Neural cell (in vitro differentiated cells): ENCODE data around the gene ADD1. TPM values are rescaled to one million over a fixed set of nuclear protein-coding genes. Genes with fewer than 3 reads are reported as not detected.

Experiments used
- H2AFZ ChIP-seq: fragments of 200-600, 300-800 bp; sonication (generic), shearing (Covaris generic); 2 replicates; pipeline ENCODE4 v1.6.0; 2014; ENCODE audit warnings: low read depth, mild to moderate bottlenecking, antibody characterized with exemption, low read length, moderate library complexity
- H3F3A ChIP-seq: fragments of 200-600 bp; shearing (Covaris generic); 2 replicates; pipeline ENCODE4 v1.6.1; 2016; ENCODE audit warnings: mild to moderate bottlenecking, moderate library complexity, mixed read lengths, antibody characterized with exemption, low read length; ENCODE audit not compliant: insufficient read depth, poor library complexity, severe bottlenecking
- H3K27ac ChIP-seq: fragments of 200-600, 300-800 bp; sonication (generic), shearing (Covaris generic); 2 replicates; pipeline ENCODE4 v1.5.1; 2014; ENCODE audit warnings: mild to moderate bottlenecking, low read length, moderate library complexity
- H3K27me3 ChIP-seq: fragments of 300-800, 200-600 bp; sonication (generic), shearing (Covaris generic); 2 replicates; pipeline ENCODE4 v1.6.0; 2014; ENCODE audit warnings: mild to moderate bottlenecking, low read depth, low read length, moderate library complexity; ENCODE audit not compliant: insufficient read depth
- H3K36me3 ChIP-seq: fragments of 300-800, 200-600 bp; sonication (generic), shearing (Covaris generic); 2 replicates; pipeline ENCODE4 v1.5.1; 2014; ENCODE audit warnings: mild to moderate bottlenecking, antibody characterized with exemption, low read length, moderate library complexity; ENCODE audit not compliant: insufficient read depth
- H3K4me2 ChIP-seq: fragments of 300-800, 200-600 bp; sonication (generic), shearing (Covaris generic); 2 replicates; pipeline ENCODE4 v1.6.0; 2014; ENCODE audit warnings: mild to moderate bottlenecking, low read length
- H3K4me3 ChIP-seq: fragments of 300-800, 200-600 bp; sonication (generic), shearing (Covaris generic); 2 replicates; pipeline ENCODE4 v1.5.1; 2014; ENCODE audit warnings: mild to moderate bottlenecking, low read length, moderate library complexity
- H3K79me2 ChIP-seq: fragments of 200-600 bp; shearing (Covaris generic); replicated peaks from 2 replicates; pipeline ENCODE4 v1.6.0; 2014; ENCODE audit warnings: mild to moderate bottlenecking, low read length, moderate library complexity; ENCODE audit not compliant: insufficient read depth
- H3K9ac ChIP-seq: fragments of 300-800, 200-600 bp; sonication (generic), shearing (Covaris generic); 2 replicates; pipeline ENCODE4 v1.6.1; 2016; ENCODE audit warnings: mild to moderate bottlenecking, low read length, mixed read lengths
- H3K9me2 ChIP-seq: fragments of 200-600 bp; shearing (Covaris generic); 2 replicates; pipeline ENCODE4 v1.6.1; 2016; ENCODE audit warnings: mild to moderate bottlenecking, low read length, mixed read lengths; ENCODE audit not compliant: insufficient read depth
- H3K9me3 ChIP-seq: fragments of 200-600, 300-800 bp; sonication (generic), shearing (Covaris generic); 2 replicates; pipeline ENCODE4 v1.6.1; 2016; ENCODE audit warnings: mild to moderate bottlenecking, mixed run types, low read length, moderate library complexity, mixed read lengths
- H4K20me1 ChIP-seq: fragments of 200-600 bp; shearing (Covaris generic); 2 replicates; pipeline ENCODE4 v1.6.1; 2016; ENCODE audit warnings: mild to moderate bottlenecking, mixed run types; ENCODE audit not compliant: insufficient read depth
- EP300 ChIP-seq: fragments of 450-650 bp; conservative IDR thresholded peaks from 2 replicates; pipeline ENCODE4 v1.6.1; 2014; ENCODE audit warnings: antibody characterized with exemption, mild to moderate bottlenecking, moderate library complexity; ENCODE audit not compliant: poor library complexity, severe bottlenecking
- EZH2 ChIP-seq: fragments of 200-600, 300-800 bp; shearing (Covaris generic), sonication (generic); IDR thresholded peaks from 2 replicates; pipeline ENCODE4 v1.6.1; 2014; ENCODE audit warnings: antibody characterized with exemption, low read length, borderline replicate concordance, mild to moderate bottlenecking; ENCODE audit not compliant: insufficient read depth, poor library complexity, severe bottlenecking
- MXI1 ChIP-seq: fragments of 450-650 bp; conservative IDR thresholded peaks from 2 replicates; pipeline ENCODE4 v1.6.1; 2014; ENCODE audit warnings: antibody characterized with exemption, mild to moderate bottlenecking; ENCODE audit not compliant: poor library complexity, severe bottlenecking
- POLR2AphosphoS5 ChIP-seq: IDR thresholded peaks from 2 replicates; pipeline ENCODE4 v1.6.1; 2012
- RAD21 ChIP-seq: fragments of 450-650 bp; conservative IDR thresholded peaks from 2 replicates; pipeline ENCODE4 v1.6.1; 2014; ENCODE audit warnings: antibody characterized with exemption, mild to moderate bottlenecking, moderate library complexity
- SMC3 ChIP-seq: fragments of 450-650 bp; conservative IDR thresholded peaks from 2 replicates; pipeline ENCODE4 v1.6.1; 2014; ENCODE audit warnings: antibody characterized with exemption, mild to moderate bottlenecking, moderate library complexity; ENCODE audit not compliant: poor library complexity
- TAF1 ChIP-seq: IDR thresholded peaks from 2 replicates; pipeline ENCODE4 v1.6.1; 2012; ENCODE audit warnings: low read depth
- polyA plus RNA-seq: library from polyadenylated mRNA; depleted of rRNA; stranded (reverse); fragments of >200 nt; gene quantifications from 2 replicates; pipeline ENCODE4 v1.2.3, GENCODE V29; 2014
- TF ChIP-seq, protein P1 (sequence below): fragments of 450-650 bp; IDR thresholded peaks from 2 replicates; pipeline ENCODE4 v1.5.1; 2014; ENCODE audit warnings: antibody characterized with exemption, mild to moderate bottlenecking, moderate library complexity; ENCODE audit not compliant: poor library complexity, severe bottlenecking
- TF ChIP-seq, protein P2 (sequence below): IDR thresholded peaks from 2 replicates; pipeline ENCODE4 v1.6.1; 2012; ENCODE audit warnings: borderline replicate concordance

Gene ADD1
- polyA plus RNA-seq, 1 donor from 2014 or later = 190 TPM

DNA sequence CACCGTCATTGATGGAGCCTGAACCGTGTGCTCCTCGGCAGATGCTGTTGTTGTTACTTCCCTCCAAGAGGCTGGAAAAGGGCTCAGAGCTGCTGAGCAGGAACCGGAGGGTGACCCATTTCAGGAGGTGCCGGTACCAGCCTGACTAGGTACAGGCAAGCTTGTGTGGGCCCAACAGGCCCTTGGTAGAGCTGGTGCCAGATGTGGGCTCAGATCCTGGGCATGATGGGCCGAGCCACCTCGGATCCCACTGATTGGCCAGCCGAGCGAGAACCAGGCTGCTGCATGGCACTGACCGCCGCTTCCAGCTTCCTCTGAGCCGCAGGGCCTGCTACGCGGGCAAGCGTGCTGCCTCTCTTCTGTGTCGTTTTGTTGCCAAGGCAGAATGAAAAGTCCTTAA, 85.8 kb downstream of the ADD1 start:
- H3K27ac ChIP-seq = no peak overlapping the region
- H2AFZ ChIP-seq = no peak overlapping the region
- H3K9ac ChIP-seq = no peak overlapping the region
- no peaks in the 10 kb centered on the region for H3K36me3 ChIP-seq
- no peaks in the 10 kb centered on the region for H3K9me3 ChIP-seq
- no peak for TF ChIP-seq SMC3
- TF ChIP-seq RAD21 = no peak
- TF ChIP-seq EZH2 = no peak
- TF ChIP-seq, protein P1, sequence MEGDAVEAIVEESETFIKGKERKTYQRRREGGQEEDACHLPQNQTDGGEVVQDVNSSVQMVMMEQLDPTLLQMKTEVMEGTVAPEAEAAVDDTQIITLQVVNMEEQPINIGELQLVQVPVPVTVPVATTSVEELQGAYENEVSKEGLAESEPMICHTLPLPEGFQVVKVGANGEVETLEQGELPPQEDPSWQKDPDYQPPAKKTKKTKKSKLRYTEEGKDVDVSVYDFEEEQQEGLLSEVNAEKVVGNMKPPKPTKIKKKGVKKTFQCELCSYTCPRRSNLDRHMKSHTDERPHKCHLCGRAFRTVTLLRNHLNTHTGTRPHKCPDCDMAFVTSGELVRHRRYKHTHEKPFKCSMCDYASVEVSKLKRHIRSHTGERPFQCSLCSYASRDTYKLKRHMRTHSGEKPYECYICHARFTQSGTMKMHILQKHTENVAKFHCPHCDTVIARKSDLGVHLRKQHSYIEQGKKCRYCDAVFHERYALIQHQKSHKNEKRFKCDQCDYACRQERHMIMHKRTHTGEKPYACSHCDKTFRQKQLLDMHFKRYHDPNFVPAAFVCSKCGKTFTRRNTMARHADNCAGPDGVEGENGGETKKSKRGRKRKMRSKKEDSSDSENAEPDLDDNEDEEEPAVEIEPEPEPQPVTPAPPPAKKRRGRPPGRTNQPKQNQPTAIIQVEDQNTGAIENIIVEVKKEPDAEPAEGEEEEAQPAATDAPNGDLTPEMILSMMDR = no peak
- TF ChIP-seq POLR2AphosphoS5 = no peak
- TF ChIP-seq, protein P2, sequence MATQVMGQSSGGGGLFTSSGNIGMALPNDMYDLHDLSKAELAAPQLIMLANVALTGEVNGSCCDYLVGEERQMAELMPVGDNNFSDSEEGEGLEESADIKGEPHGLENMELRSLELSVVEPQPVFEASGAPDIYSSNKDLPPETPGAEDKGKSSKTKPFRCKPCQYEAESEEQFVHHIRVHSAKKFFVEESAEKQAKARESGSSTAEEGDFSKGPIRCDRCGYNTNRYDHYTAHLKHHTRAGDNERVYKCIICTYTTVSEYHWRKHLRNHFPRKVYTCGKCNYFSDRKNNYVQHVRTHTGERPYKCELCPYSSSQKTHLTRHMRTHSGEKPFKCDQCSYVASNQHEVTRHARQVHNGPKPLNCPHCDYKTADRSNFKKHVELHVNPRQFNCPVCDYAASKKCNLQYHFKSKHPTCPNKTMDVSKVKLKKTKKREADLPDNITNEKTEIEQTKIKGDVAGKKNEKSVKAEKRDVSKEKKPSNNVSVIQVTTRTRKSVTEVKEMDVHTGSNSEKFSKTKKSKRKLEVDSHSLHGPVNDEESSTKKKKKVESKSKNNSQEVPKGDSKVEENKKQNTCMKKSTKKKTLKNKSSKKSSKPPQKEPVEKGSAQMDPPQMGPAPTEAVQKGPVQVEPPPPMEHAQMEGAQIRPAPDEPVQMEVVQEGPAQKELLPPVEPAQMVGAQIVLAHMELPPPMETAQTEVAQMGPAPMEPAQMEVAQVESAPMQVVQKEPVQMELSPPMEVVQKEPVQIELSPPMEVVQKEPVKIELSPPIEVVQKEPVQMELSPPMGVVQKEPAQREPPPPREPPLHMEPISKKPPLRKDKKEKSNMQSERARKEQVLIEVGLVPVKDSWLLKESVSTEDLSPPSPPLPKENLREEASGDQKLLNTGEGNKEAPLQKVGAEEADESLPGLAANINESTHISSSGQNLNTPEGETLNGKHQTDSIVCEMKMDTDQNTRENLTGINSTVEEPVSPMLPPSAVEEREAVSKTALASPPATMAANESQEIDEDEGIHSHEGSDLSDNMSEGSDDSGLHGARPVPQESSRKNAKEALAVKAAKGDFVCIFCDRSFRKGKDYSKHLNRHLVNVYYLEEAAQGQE = no peak
- no peak for TF ChIP-seq EP300
- no peak for TF ChIP-seq MXI1
- no peak for TF ChIP-seq TAF1
- no peak overlapping the region for H3K4me3 ChIP-seq
- no peak overlapping the region for H3K4me2 ChIP-seq
- H3K9me2 ChIP-seq = no peaks in the 10 kb centered on the region
- no peaks in the 10 kb centered on the region for H4K20me1 ChIP-seq
- H3K79me2 ChIP-seq = peaks cover 2% of the 10 kb centered on the region
- H3F3A ChIP-seq = no peaks in the 10 kb centered on the region
- no peaks in the 10 kb centered on the region for H3K27me3 ChIP-seq

DNA sequence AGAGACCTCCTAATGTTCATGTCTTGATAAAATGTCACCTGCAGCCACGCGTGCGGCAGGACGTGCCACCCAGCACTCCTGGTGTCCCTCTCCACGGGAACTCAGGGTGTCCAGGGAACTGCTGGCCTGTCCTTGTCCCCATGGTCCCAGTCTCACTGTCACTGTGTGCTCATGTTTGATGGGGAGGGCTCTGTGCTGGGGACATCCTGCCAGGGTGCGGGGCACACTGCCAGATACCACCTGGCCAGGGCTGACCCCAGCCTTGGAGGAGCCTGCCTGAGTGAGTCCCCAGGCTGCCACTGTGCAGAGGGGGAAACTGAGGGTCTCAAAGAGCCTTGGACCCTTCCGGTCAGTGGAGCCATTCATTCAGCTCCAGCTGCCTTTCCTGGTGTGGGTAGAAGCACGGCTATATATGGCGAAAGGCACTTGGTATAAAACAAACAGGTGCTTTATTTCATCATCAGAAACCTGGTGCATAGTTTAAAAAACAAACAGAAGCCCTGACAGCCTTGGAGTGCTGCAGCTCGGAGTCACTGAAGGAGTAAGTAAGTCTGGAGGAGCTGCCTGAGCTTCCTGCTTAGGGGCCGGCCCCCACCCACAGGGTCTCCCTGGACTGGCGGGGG, 86.6 kb downstream of the ADD1 start:
- Histone ChIP-seq H3F3A (no peaks in the 10 kb centered on the region), H2AFZ (no peak overlapping the region), H4K20me1 (no peaks in the 10 kb centered on the region), H3K27me3 (no peaks in the 10 kb centered on the region), H3K79me2 (peaks cover 2% of the 10 kb centered on the region), H3K4me2 (no peak overlapping the region), H3K9me3 (no peaks in the 10 kb centered on the region), H3K9me2 (no peaks in the 10 kb centered on the region), H3K36me3 (no peaks in the 10 kb centered on the region), H3K9ac (no peak overlapping the region), H3K27ac (no peak overlapping the region), H3K4me3 (no peak overlapping the region)
- no peak for TF ChIP-seq POLR2AphosphoS5
- TF ChIP-seq RAD21 = no peak
- TF ChIP-seq SMC3 = no peak
- no peak for TF ChIP-seq TAF1
- no peak for TF ChIP-seq EZH2
- TF ChIP-seq, protein P1 = no peak
- no peak for TF ChIP-seq MXI1
